HCT116 (cell line): ENCODE results near the gene CCDC83.

Experiments
- ELF1 ChIP-seq: IDR thresholded peaks from 2 replicates; pipeline ENCODE4 v1.6.1; 2012; ENCODE audit warnings: low read depth, borderline replicate concordance
- EZH2 ChIP-seq: fragments of 200-600 bp; sonication (generic); IDR thresholded peaks from 2 replicates; pipeline ENCODE4 v1.6.1; 2017; ENCODE audit warnings: antibody characterized with exemption, mixed run types
- EZH2phosphoT487 ChIP-seq: fragments of 200-600 bp; IDR thresholded peaks from 2 replicates; pipeline ENCODE4 v1.6.1; 2018; ENCODE audit warnings: antibody characterized with exemption, borderline replicate concordance
- JUND ChIP-seq: IDR thresholded peaks from 2 replicates; pipeline ENCODE4 v1.6.1; 2012
- POLR2A ChIP-seq: IDR thresholded peaks from 2 replicates; pipeline ENCODE4 v1.7.0; 2011; ENCODE audit warnings: borderline replicate concordance; ENCODE audit not compliant: insufficient read depth, insufficient read length; ENCODE audit errors: extremely low read depth
- RAD21 ChIP-seq: IDR thresholded peaks from 2 replicates; pipeline ENCODE4 v1.6.1; 2012; ENCODE audit warnings: low read depth, mild to moderate bottlenecking
- SIN3A ChIP-seq: IDR thresholded peaks from 2 replicates; pipeline ENCODE4 v1.6.1; 2012; ENCODE audit warnings: low read depth
- YY1 ChIP-seq: IDR thresholded peaks from 2 replicates; pipeline ENCODE4 v1.6.1; 2011; ENCODE audit warnings: low read length, low read depth, moderate library complexity, mild to moderate bottlenecking; ENCODE audit not compliant: insufficient replicate concordance; ENCODE audit errors: extremely low read depth
- ZFX ChIP-seq: fragments of 450-650 bp; IDR thresholded peaks from 2 replicates; pipeline ENCODE4 v1.6.1; 2017
- ZNF274 ChIP-seq: fragments of 200-500 bp; sonication (Bioruptor generic); IDR thresholded peaks from 2 replicates; pipeline ENCODE4 v1.6.1; 2014; ENCODE audit warnings: mild to moderate bottlenecking, low read depth, low read length, inconsistent platforms
- TF ChIP-seq, protein P1 (sequence below), 3 experiments: fragments of 200-600 bp in 1 of 3; sonication (generic) in 1 of 3; IDR thresholded peaks in 2 of 3; conservative IDR thresholded peaks in 1 of 3; 2 replicates each; pipeline ENCODE4 v1.5.1; 2012 to 2017; ENCODE audit warnings: low read depth in 2 of 3, low read length in 2 of 3, antibody characterized with exemption in 1 of 3, borderline replicate concordance in 1 of 3, control low read depth in 1 of 3, mild to moderate bottlenecking in 1 of 3, mixed read lengths in 1 of 3, mixed run types in 1 of 3, moderate library complexity in 1 of 3; ENCODE audit not compliant: insufficient read depth in 1 of 3
- TF ChIP-seq, protein P2 (sequence below): IDR thresholded peaks from 2 replicates; pipeline ENCODE4 v1.6.1; 2012; ENCODE audit warnings: low read depth
- TF ChIP-seq, protein P3 (sequence below): IDR thresholded peaks from 2 replicates; pipeline ENCODE4 v1.6.1; 2011; ENCODE audit warnings: mild to moderate bottlenecking, low read length, moderate library complexity; ENCODE audit not compliant: insufficient replicate concordance; ENCODE audit errors: extremely low read depth

DNA sequence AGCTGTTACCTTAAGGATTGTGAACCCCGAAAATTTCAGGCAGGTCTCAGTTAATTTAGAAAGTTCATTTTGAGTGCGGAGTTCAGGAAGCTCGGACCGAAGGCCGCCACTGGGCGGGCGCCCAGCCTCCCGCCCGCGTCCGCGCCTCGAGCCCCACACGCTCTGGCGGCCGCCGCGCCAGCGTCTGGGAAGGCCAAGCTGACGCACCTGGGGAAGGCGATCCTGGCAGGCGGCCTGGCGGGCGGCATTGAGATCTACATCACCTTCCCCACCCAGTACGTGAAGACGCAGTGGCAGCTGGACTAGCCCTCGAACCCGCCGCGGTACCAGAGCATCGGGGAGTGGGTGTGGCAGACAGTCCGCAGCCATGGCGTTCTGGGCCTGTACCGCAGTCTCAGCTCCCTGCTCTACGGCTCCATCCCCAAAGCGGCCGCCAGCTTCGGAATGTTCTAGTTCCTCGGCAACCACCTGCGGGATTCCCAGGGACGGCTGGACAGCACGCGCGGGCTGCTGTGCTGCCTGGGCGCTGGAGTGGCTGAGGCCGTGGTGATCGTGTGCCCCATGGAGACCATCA lies 79.5 kb downstream of the CCDC83 start:
- TF ChIP-seq POLR2A (no peak), JUND (no peak), RAD21 (no peak), ZNF274 (no peak), EZH2 (no peak), EZH2phosphoT487 (no peak), SIN3A (no peak), YY1 (no peak), ZFX (no peak), ELF1 (no peak)
- TF ChIP-seq, protein P1, sequence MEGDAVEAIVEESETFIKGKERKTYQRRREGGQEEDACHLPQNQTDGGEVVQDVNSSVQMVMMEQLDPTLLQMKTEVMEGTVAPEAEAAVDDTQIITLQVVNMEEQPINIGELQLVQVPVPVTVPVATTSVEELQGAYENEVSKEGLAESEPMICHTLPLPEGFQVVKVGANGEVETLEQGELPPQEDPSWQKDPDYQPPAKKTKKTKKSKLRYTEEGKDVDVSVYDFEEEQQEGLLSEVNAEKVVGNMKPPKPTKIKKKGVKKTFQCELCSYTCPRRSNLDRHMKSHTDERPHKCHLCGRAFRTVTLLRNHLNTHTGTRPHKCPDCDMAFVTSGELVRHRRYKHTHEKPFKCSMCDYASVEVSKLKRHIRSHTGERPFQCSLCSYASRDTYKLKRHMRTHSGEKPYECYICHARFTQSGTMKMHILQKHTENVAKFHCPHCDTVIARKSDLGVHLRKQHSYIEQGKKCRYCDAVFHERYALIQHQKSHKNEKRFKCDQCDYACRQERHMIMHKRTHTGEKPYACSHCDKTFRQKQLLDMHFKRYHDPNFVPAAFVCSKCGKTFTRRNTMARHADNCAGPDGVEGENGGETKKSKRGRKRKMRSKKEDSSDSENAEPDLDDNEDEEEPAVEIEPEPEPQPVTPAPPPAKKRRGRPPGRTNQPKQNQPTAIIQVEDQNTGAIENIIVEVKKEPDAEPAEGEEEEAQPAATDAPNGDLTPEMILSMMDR (IDR thresholded peaks at IDR 0.05 in 2 of 3, conservative IDR thresholded peaks at IDR 0.05 in 1 of 3; ENCODE audit: borderline replicate concordance in 1 of 3, insufficient read depth in 1 of 3, low read depth in 2 of 3, low read length in 2 of 3), result no peak
- TF ChIP-seq, protein P2, sequence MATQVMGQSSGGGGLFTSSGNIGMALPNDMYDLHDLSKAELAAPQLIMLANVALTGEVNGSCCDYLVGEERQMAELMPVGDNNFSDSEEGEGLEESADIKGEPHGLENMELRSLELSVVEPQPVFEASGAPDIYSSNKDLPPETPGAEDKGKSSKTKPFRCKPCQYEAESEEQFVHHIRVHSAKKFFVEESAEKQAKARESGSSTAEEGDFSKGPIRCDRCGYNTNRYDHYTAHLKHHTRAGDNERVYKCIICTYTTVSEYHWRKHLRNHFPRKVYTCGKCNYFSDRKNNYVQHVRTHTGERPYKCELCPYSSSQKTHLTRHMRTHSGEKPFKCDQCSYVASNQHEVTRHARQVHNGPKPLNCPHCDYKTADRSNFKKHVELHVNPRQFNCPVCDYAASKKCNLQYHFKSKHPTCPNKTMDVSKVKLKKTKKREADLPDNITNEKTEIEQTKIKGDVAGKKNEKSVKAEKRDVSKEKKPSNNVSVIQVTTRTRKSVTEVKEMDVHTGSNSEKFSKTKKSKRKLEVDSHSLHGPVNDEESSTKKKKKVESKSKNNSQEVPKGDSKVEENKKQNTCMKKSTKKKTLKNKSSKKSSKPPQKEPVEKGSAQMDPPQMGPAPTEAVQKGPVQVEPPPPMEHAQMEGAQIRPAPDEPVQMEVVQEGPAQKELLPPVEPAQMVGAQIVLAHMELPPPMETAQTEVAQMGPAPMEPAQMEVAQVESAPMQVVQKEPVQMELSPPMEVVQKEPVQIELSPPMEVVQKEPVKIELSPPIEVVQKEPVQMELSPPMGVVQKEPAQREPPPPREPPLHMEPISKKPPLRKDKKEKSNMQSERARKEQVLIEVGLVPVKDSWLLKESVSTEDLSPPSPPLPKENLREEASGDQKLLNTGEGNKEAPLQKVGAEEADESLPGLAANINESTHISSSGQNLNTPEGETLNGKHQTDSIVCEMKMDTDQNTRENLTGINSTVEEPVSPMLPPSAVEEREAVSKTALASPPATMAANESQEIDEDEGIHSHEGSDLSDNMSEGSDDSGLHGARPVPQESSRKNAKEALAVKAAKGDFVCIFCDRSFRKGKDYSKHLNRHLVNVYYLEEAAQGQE, result no peak
- TF ChIP-seq, protein P3, sequence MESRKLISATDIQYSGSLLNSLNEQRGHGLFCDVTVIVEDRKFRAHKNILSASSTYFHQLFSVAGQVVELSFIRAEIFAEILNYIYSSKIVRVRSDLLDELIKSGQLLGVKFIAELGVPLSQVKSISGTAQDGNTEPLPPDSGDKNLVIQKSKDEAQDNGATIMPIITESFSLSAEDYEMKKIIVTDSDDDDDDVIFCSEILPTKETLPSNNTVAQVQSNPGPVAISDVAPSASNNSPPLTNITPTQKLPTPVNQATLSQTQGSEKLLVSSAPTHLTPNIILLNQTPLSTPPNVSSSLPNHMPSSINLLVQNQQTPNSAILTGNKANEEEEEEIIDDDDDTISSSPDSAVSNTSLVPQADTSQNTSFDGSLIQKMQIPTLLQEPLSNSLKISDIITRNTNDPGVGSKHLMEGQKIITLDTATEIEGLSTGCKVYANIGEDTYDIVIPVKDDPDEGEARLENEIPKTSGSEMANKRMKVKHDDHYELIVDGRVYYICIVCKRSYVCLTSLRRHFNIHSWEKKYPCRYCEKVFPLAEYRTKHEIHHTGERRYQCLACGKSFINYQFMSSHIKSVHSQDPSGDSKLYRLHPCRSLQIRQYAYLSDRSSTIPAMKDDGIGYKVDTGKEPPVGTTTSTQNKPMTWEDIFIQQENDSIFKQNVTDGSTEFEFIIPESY, result no peak
